ENCODE data around the gene TBX21.

GRCh38 chr17:47736501-47737495 lies 3.8 kb downstream of the TBX21 start:
- TF ChIP-seq CTCF (IDR thresholded peaks at IDR 0.05 in 8 of 11, conservative IDR thresholded peaks at IDR 0.05 in 3 of 11) (no peak), POLR2A (IDR thresholded peaks at IDR 0.05) (no peak), POLR2AphosphoS5 (IDR thresholded peaks at IDR 0.05) (no peak)

Measured in spleen (tissue), 7 donors.